ENCODE data around the gene FNIP1.

FNIP1 gene

DNA sequence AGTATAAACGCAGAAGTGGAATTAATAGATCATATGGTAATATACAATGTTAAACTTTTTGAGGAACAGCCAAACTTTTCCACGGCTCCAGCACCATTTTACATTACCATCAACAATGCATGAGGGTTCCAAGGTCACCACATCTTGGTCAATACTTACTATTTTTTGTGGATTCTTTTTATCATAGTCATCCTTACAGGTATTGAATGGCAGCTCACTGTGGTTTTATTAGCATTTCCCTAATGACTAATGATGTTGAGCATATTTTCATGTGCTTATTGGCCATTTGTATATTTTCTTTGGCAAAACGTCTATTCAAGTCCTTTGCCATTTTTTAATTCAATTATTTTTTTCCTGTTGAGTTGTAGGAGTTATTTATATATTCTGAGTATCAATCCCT is 147.7 kb downstream of the FNIP1 start:
- TF ChIP-seq, protein P1, sequence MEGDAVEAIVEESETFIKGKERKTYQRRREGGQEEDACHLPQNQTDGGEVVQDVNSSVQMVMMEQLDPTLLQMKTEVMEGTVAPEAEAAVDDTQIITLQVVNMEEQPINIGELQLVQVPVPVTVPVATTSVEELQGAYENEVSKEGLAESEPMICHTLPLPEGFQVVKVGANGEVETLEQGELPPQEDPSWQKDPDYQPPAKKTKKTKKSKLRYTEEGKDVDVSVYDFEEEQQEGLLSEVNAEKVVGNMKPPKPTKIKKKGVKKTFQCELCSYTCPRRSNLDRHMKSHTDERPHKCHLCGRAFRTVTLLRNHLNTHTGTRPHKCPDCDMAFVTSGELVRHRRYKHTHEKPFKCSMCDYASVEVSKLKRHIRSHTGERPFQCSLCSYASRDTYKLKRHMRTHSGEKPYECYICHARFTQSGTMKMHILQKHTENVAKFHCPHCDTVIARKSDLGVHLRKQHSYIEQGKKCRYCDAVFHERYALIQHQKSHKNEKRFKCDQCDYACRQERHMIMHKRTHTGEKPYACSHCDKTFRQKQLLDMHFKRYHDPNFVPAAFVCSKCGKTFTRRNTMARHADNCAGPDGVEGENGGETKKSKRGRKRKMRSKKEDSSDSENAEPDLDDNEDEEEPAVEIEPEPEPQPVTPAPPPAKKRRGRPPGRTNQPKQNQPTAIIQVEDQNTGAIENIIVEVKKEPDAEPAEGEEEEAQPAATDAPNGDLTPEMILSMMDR (IDR thresholded peaks at IDR 0.05; ENCODE audit: insufficient read depth, low read length, missing control alignments): no peak
- CTCF ChIA-PET: interaction anchor here (0.9 to 1.5 kb wide), 2 partner anchors 17 to 60 kb away, joined by 5 to 6 read pairs; no protein-coding TSS in a partner anchor
- no peak for DNase-seq (ENCODE audit: low read depth, low spot score)
- no peak overlapping the region for H3K4me3 ChIP-seq (ENCODE audit: low read depth, low read length)
- POLR2A ChIA-PET: no interaction called here

DNA sequence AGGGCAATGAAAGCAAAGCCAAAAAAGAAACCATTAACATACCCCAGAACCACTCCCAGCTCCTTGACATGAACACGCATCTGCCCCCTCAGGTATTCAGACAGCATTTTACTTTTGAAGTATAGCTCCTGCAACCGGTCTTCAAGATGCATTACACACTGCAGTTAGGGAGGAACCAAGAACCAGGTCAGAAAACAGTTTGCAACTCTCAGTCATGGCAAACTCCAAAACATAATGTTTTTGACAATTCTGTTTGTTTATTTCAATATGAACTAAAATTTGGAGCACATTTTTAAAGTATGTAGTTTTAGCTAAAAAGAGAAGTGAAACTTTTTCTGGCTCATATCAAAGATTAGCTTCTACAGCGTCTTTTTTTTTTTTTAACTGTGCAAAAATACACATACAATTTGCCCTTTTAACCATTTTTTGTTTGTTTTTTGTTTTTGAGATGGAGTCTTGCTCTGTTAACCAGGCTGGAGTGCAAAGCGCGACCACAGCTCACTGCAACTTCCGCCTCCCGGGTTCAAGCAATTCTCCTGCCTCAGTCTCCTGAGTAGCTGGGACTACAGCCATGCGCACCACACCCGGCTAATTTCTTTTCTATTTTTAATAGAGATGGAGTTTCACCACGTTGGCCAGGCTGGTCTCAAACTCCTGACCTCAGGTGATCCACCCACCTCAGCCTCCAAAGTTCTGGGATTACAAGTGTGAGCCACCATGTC is 149.6 kb downstream of the FNIP1 start:
- no peak overlapping the region for H3K4me3 ChIP-seq (ENCODE audit: low read depth, low read length)
- CTCF ChIA-PET: interaction anchor here (0.9 to 1.3 kb wide), 3 partner anchors 10 to 416 kb away, joined by 3 read pairs; no protein-coding TSS in a partner anchor
- POLR2A ChIA-PET: no interaction called here
- TF ChIP-seq, protein P1 (IDR thresholded peaks at IDR 0.05; ENCODE audit: insufficient read depth, low read length, missing control alignments): no peak
- DNase-seq (ENCODE audit: low read depth, low spot score): no peak

DNA sequence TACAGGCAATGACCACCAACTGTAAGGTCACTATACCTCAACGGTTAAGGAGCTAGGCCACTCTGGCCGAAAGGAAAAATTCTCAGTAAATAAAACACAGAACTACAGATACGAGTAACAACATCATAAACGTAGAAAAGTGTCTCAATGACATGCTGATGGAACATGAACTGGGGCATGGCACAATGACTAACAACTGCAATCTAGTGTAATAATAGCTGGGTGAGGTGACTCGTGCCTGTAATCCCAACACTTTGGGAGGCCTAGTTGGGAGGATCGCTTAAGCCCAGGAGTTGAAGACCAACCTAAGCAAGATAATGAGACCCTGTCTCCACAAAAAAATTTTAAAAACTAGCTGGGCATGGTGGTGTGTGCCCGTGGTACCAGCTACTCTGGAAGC is 152.0 kb downstream of the FNIP1 start:
- CTCF ChIA-PET: interaction anchor here (1.6 kb wide), 1 partner anchor 55 kb away, joined by 5 read pairs; no protein-coding TSS in a partner anchor
- POLR2A ChIA-PET: no interaction called here
- DNase-seq (ENCODE audit: low read depth, low spot score): no peak
- no peak overlapping the region for H3K4me3 ChIP-seq (ENCODE audit: low read depth, low read length)
- TF ChIP-seq, protein P1 (IDR thresholded peaks at IDR 0.05; ENCODE audit: insufficient read depth, low read length, missing control alignments): no peak

DNA sequence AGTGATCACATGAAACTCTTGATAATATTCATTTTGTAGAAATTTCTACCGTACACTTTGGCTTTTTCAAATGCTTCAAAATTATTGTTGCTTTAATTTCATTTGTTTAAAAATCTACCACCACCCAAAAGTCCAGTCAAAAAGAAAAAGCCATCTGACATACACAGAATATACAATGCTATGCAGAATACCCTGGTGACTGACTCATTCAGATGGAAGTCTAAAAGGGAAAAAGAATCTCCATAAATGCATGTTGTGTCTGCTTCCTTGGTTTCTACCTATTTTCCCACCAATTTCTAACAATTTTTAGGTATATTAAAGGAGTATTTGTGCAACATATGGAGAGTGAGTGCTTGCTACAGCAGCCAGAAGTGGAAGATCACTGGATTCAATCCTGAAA is 152.4 kb downstream of the FNIP1 start:
- TF ChIP-seq, protein P1 (IDR thresholded peaks at IDR 0.05; ENCODE audit: insufficient read depth, low read length, missing control alignments): no peak
- ChIA-PET CTCF (interaction anchor here (1.6 kb wide), 1 partner anchor 55 kb away, joined by 5 read pairs; no protein-coding TSS in a partner anchor), POLR2A (no interaction called here)
- DNase-seq (ENCODE audit: low read depth, low spot score): no peak
- H3K4me3 ChIP-seq (ENCODE audit: low read depth, low read length): no peak overlapping the region

DNA sequence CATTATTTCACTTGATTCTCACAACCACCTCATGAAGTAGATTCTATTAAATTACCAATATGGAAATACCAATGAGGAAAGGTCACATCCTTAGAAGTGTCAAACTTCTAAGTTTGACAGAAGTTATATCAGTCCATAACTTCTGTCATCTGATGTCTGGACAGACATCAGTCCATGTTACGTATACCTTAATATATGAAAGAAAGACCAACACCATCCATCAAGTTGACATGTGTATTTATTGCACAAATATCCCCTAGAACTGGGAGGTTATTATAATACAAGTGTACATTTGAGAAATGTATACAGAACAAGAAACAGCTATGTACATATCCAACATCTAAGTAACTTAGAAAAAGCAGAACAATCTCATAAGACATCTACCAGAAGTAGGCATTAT is 155.3 kb downstream of the FNIP1 start:
- ChIA-PET POLR2A (no interaction called here), CTCF (interaction anchor here (3.1 kb wide), 1 partner anchor 52 kb away, joined by 13 read pairs; no protein-coding TSS in a partner anchor)
- TF ChIP-seq, protein P1 (IDR thresholded peaks at IDR 0.05; ENCODE audit: insufficient read depth, low read length, missing control alignments): no peak
- no peak for DNase-seq (ENCODE audit: low read depth, low spot score)
- H3K4me3 ChIP-seq (ENCODE audit: low read depth, low read length): no peak overlapping the region

DNA sequence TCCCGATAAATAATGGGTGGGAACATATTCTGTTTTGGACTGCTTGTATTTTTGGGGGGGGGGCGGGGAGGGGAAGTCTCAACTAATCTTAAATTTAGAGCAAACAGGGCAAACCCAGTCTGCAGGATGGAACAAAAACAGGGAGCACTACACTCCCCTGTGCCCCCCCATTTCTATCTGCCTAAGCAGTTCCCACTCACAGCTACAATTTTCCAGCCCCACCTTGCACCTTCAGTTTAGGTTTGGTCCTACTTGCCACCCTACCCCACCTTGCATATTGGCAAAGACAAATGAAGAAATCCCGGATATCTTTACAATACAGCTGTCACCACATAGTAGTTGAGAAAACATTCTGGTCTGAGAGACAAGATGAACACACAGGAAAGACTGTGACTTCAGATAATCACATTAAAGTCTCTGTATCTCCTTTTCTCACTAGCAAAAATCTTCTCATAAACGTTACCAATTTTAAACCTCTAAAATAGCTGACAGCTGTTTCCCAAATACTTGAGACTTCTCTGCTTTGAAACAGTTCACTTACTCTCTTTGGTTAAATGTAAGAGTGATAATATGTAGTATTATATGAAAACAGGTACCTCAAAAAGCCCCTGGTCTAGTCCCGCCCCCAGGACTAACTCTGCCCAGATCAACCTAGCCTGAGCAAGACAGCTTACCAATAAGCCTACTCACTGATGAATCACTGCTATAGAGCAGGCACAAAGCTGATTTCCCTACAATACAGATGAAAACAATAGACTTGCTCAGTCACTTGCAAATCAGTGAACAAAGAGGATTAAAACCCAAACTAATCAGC is 156.6 kb downstream of the FNIP1 start:
- H3K4me3 ChIP-seq (ENCODE audit: low read depth, low read length): no peak overlapping the region
- no peak for DNase-seq (ENCODE audit: low read depth, low spot score)
- ChIA-PET CTCF (interaction anchor here (1.6 to 3.1 kb wide), 2 partner anchors 12 to 51 kb away, joined by 3 to 13 read pairs; no protein-coding TSS in a partner anchor), POLR2A (no interaction called here)
- TF ChIP-seq, protein P1 (IDR thresholded peaks at IDR 0.05; ENCODE audit: insufficient read depth, low read length, missing control alignments): no peak
